NCI-H524 treated with DMSO at 0.1 percent for 48 hours (cell line): ENCODE measurements around the gene HSBP1.

ENCODE experiments used
- DNase-seq: peaks from one replicate; lab custom pipeline; 2025; lab: John Stamatoyannopoulos, UW

HSBP1 gene

DNA sequence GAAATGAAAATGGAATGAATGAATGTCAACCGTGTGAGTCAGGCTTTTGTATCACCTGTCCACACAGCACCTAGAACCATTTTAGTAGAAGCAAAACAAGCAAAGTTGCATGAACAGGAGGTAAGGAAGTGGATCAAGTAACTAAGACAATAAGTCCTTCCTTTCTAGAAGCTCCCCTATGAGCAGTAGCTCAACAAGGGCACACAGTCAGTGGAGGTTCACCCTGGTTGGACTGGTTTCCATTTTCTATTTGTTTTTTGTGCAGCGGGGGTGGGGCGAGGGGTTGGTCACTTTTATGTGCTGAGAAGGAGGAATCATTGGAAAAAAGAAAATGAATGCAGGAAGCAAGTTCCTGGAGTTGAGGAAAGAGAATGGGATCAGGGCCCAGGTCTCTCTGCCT is 4.0 kb upstream of the HSBP1 start:
- DNase-seq, result no peak

DNA sequence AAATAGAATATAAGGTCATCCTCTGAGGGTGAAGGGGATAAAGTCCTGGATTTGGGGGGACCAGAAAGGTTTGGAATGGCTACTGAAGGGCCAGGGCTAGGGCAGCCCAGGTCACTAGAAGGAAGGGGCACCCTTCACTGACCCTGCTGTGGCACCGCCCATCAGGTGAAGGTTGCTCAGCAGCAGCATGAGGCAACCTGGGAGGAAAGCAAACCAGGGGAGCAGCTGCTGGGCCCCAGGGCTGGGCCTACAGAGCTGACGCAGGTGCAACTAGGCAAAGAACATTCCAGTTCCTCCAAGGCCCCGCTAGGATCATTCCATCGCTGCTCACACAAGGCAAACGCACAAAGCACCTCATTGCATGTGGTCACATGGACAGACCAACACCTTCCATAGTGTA is 3.4 kb upstream of the HSBP1 start:
- no peak for DNase-seq

GRCh38 chr16:83806036-83806435 is 1.7 kb upstream of the HSBP1 start:
- no peak for DNase-seq

DNA sequence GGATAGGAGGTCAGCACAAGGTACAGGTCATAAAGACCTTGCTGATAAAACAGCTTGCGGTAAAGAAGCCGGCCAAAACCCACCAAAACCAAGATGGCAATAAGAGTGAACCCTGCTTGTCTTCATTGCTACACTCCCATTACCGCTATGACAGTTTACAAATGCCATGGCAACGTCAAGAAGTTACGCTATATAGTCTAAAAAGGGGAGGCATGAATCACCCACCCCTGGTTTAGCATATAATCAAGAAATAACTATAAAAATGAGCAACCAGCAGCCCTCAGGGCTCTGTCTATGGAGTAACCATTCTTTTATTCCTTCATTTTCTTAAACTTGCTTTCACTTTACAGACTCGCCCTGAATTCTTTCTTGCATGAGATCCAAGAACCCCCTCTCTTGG is 1.0 kb upstream of the HSBP1 start:
- no peak for DNase-seq

- no peak for DNase-seq
These were observed 460 bp upstream of the HSBP1 start for GRCh38 chr16:83807327-83807709.

GRCh38 chr16:83808573-83809014 is 816 bp downstream of the HSBP1 start:
- no peak for DNase-seq

DNA sequence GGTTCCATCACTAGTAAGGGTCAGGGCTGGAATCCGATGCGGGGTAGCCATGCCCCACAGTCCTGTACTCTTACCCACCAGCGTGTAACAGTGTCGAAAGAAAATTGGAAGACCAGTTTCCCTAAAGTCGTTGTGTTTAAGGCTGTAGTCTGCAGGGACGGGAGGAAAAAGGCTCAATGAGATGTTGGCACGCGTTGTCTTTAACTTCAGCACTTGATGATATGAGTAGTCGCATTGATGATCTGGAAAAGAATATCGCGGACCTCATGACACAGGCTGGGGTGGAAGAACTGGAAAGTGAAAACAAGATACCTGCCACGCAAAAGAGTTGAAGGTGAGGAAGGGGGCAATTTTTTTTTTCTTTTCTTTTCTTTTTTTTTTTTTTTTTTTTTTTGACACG is 1.3 kb downstream of the HSBP1 start:
- DNase-seq, result no peak

DNA sequence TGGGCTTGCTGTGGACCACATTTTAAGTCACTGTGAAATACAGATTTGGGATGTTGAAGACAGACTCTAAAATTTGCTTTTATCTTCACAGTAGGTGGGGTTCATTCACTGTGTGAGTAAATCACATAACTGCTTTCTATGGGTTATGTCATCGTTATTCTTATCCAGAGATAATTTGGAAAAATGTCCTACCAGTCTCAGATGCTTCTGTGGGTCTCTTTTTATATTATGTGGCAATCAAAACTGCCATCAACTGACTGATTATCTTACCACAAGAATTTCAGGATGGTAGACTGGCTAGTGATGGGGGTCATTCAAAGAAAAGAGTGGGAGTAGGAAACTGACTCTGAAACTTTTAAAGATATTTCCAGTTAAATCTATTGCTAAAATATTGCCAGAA is 3.1 kb downstream of the HSBP1 start:
- DNase-seq, result no peak

DNA sequence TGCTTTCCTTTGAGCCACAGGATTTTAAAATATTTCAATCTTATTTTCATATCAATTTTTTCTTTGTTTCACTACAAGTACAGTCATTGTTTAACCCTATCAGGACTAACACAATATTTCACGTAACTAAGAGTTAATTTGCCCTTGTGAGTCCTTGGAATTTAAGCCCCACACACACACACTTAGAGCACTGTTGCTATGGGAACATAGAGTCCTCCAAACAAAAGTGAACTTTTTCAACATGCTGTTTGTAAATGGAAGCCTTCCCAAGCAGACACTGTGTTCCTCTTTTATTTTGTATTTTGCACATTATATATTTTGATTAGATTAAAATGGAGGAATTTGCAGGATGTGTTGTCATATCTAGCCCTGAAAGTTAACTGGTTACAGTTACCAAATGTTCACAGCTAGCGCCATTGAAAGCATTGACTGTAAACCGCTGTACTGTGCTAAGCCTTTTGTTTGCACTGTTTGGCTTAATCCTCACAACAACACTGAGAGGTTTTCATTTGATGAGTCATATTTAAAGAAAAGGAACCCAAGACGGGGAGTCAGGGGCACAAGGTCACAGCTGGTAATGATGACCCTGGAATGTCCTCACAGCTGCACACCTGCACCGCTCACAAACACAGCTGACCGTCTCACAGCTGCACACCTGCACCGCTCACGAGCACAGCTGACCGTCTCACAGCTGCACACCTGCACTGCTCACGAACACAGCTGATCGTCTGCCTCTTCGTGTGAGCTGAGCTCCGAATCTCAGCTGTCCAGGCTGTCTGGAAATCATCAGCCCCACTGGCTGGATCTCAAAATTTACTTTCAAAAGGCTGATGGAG is 6.3 kb downstream of the HSBP1 start:
- no peak for DNase-seq

DNA sequence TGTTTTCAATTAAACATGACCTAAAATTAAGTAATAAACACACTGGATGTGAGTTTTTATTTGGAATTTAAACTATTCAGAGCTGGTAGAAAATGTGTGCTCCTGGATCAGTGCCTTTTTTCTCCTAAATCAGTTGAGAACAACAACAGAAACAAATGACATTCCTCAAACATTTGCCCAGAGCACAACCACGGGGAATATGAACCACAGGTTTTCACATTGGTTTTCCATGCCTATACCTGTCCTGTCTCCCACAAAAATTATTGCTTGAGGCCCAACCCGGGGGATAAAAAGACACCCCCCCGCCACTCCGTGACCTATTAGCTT is 6.8 kb downstream of the HSBP1 start:
- no peak for DNase-seq

- DNase-seq, result no peak
These were observed 9.2 kb downstream of the HSBP1 start for GRCh38 chr16:83817022-83817421.

GRCh38 chr16:83818276-83818675 is 10.5 kb downstream of the HSBP1 start:
- no peak for DNase-seq

GRCh38 chr16:83819361-83819760 is 11.6 kb downstream of the HSBP1 start:
- no peak for DNase-seq

- no peak for DNase-seq
These were observed 18.6 kb downstream of the HSBP1 start for GRCh38 chr16:83826146-83826913.

DNA sequence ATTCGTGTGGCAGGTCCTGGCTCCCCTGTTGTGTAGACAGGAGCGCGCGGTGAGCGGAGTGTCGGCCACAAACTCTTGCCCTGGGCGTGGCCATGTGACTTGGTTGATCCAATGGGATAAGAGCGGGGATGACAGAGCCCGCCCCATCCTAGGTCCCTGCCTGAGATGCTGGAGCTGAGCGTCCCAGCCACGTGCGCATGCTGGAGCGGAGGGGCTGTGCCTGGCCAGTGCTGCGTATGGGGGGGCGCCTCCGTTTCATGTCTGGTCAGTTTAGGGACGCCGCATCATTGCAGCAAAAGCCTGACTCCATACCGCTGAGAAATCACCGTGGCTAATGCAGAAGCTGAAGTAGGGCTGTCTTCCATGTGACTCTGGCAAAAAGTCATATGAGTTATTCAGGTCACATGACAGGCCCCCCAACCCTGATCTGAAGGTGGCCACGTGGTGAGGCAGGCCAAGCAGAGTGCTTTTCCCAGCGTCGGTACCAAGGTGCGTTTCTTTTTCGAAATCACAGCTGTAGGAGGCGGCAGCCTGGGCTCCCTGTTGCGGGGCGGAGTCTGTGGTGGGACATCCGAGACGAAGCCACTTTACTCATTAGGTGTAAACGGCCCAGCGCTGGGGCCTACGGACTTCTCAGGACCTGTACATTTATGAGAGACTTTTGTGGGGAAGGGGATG is 22.5 kb downstream of the HSBP1 start:
- DNase-seq, result no peak

GRCh38 chr16:83830769-83831455 is 23.1 kb downstream of the HSBP1 start:
- no peak for DNase-seq

GRCh38 chr16:83831456-83831987 is 23.7 kb downstream of the HSBP1 start:
- no peak for DNase-seq

- no peak for DNase-seq
These were observed 26.1 kb downstream of the HSBP1 start for GRCh38 chr16:83833921-83834320.

DNA sequence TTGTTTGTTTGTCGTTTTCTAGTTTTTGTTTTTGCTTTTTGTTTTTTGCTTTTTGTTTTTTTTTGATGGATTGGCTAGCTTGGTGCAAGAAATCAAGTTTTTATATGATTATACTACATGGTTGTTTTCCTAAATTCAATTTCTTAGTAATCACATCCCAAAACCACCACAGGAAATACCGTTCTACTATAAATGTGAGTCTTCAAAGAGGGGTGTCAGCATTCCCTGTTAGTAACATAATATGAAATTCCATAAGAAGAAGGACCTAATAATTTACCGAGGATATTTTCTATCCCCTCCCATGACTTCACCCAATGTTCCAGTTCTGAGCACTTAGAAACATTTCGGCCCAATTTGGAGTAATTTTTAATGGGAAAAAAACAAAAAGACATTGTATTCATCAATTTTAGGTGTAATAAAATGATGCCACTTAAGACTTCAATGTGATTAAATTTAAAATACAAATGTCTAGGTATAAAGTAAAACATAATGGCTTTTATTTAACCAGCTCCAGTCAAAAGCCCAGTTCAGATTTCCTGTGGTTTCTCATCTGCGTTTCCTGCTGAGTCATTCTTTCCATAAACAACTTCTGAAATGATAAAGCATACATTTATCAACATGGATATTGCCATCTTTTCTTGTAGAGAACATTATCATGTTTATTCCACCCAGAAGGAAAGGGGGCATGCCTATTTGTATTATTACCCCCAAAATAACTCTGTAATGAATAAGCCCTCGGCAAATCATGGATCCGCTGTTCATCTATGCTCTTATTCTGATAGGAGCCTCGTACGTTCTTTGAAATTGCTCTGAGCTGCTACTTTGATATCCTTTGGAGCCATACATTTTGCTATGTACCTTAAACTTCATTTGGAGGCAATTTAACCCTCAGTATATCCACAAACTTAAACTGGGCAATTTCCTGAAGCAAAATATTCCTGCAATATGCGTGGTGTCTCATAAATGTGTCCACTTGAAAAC is 28.1 kb downstream of the HSBP1 start:
- no peak for DNase-seq

DNA sequence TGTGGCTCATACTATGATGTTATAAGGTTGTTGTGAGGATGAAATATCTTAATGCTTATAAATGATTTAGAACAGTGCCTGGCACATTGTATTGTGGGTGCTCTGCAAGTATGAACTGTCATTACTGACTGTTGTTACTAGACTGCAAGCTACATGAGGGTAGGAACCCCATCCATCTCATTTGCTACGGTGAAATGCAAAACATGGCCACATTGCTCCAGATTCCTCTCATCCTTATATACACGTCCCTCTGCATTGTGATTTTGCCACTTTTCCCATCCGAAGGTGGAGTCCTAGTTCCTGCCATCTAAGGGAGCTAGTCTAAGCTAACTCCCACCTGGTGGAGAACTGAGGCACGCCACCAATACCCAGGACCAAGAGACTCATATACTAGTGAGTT is 29.8 kb downstream of the HSBP1 start:
- no peak for DNase-seq

- DNase-seq, result no peak
These were observed 30.4 kb downstream of the HSBP1 start for GRCh38 chr16:83838151-83838550.
